Adrenal gland (tissue), 12 donors: ENCODE measurements around the gene ERRFI1. TPM values are rescaled to one million over a fixed set of nuclear protein-coding genes. Genes with fewer than 3 reads are reported as not detected.
"Not testable (repeated sequence)": the region's sequence is repeated elsewhere in the genome, so short reads cannot be mapped to it uniquely, and the experiment has no call there.

ENCODE experiments used
- DNase-seq, 7 donors: peaks; one replicate each; pipeline ENCODE4 v3.0.0-alpha.2; 2019 to 2020
- H3K27ac ChIP-seq, 5 donors: fragments of 200-600 bp; sonication (generic) in 4 of 5; 1 replicate in 3 of 5; 2 replicates in 2 of 5; pipeline versions ENCODE4 v1.5.1 to v1.8.0; 2016 to 2020; ENCODE audit warnings: mild to moderate bottlenecking in 1 of 5
- H3K27me3 ChIP-seq: fragments of 200-600 bp; 2 replicates; pipeline ENCODE4 v1.8.0; 2021
- H3K36me3 ChIP-seq, 2 donors: fragments of 200-600 bp; replicated peaks in 1 of 2; 1 replicate in 1 of 2; 2 replicates in 1 of 2; pipeline versions ENCODE4 v1.5.1 to v1.8.0; 2018 to 2022
- H3K4me1 ChIP-seq, 2 donors: fragments of 200-600 bp; replicated peaks in 1 of 2; 1 replicate in 1 of 2; 2 replicates in 1 of 2; pipeline versions ENCODE4 v1.5.1 to v1.8.0; 2018 to 2021
- H3K4me3 ChIP-seq, 4 donors: fragments of 200-600 bp; sonication (generic) in 3 of 4; one replicate each; pipeline ENCODE4 v1.5.1; 2016 to 2018
- H3K9me3 ChIP-seq, 3 donors: fragments of 200-600 bp; sonication (generic) in 1 of 3; replicated peaks in 1 of 3; 1 replicate in 2 of 3; 2 replicates in 1 of 3; pipeline versions ENCODE4 v1.5.1 to v1.8.0; 2016 to 2021
- CTCF ChIP-seq, 6 experiments: fragments of 450-650 bp in 4 of 6; fragments of 200-600 bp in 2 of 6; sonication (generic) in 1 of 6; IDR thresholded peaks; 1 replicate in 5 of 6; 2 replicates in 1 of 6; pipeline versions ENCODE4 v1.5.1 to v1.8.0; 2016 to 2021; ENCODE audit warnings: antibody characterized with exemption in 6 of 6, mild to moderate bottlenecking in 2 of 6, moderate library complexity in 1 of 6
- POLR2A ChIP-seq, 2 donors: fragments of 450-650 bp; IDR thresholded peaks; one replicate each; pipeline ENCODE4 v1.6.1; 2017; ENCODE audit warnings: antibody characterized with exemption in 2 of 2, mild to moderate bottlenecking in 2 of 2, moderate library complexity in 1 of 2
- WGBS, 4 donors: extraction: QIAGEN DNeasy Blood & Tissue Kit in 2 of 4; methylation state at CpG; one replicate each; pipeline versions ENCODE4 v1.1.5 to v1.1.7; 2013 to 2017; 5-methylcytosine and 5-hydroxymethylcytosine counted together
- intact Hi-C, 2 donors: fragments of 100-400 bp; cut with DNase I; formaldehyde crosslinking; loops; one replicate each; pipeline versions ENCODE4 v1.14.1 to v1.15.0; 2022 to 2023
- polyA plus RNA-seq, 3 donors: library from polyadenylated mRNA; stranded (reverse); fragments of 200-250 nt in 2 of 3; fragments of 350-450 nt in 1 of 3; fragmentation: Illumina TruSeq in 1 of 3; extraction: RNeasy Lipid Tissue Mini Kit (QIAGEN cat#74804) in 1 of 3; gene quantifications; one replicate each; pipeline ENCODE4 v1.2.3, GENCODE V29; 2013 to 2014
- total RNA-seq, 9 donors: library from RNA; depleted of rRNA in 4 of 9; stranded (reverse); fragments of >200 nt in 4 of 9; fragments of 120-200 nt in 1 of 9; fragmentation: NEBNext Ultra II Directional in 1 of 9; extraction: Animal tissue kit (Norgen Biotek cat#: 25700) in 1 of 9; gene quantifications; one replicate each; pipeline versions ENCODE4 v1.1.0 to v1.2.4, GENCODE V29; 2013 to 2023
- donor health status: healthy with polysubstance abuse.
- donor health status: Bipolar disorder and iron deficiency.
- donor health status: DM: yes; HTN: yes; CAD: no.
- donor health status: DM: no; HTN: no; CAD: no.
- donor health status: DM: no; HTN: no; CAD: no.
- donor health status: DM: yes; HTN: yes; CAD: no.

Gene ERRFI1
- total and polyA plus RNA-seq, 12 donors: 14.4 to 71.5 (median 25.7) TPM

GRCh38 chr1:8062861-8063260, 36.8 kb upstream of the ERRFI1 start:
- H3K36me3 ChIP-seq: no peaks in the 10 kb centered on the region
- TF ChIP-seq CTCF (IDR thresholded peaks at IDR 0.05) (no peak), POLR2A (IDR thresholded peaks at IDR 0.05) (no peak)
- H3K4me1 ChIP-seq: peaks cover 0 to 7% of the 10 kb centered on the region in 2 donors
- intact Hi-C loops: no loop called here
- 39 to 52% (median 44%) methylated on average over 4 of the region's 4 CpGs for WGBS, 4 donors
- DNase-seq: no peak
- H3K27ac ChIP-seq: peak overlapping the region in 1 of 5 donors; percentile 46
- no peaks in the 10 kb centered on the region for H3K9me3 ChIP-seq
- no peak overlapping the region for H3K4me3 ChIP-seq
- H3K27me3 ChIP-seq: no peaks in the 10 kb centered on the region

- H3K9me3 ChIP-seq: no peaks in the 10 kb centered on the region
- no peak for DNase-seq
- no peak overlapping the region for H3K4me3 ChIP-seq
- no peaks in the 10 kb centered on the region for H3K36me3 ChIP-seq
- TF ChIP-seq POLR2A (IDR thresholded peaks at IDR 0.05) (no peak), CTCF (IDR thresholded peaks at IDR 0.05) (no peak)
- intact Hi-C loops: no loop called here
- H3K27ac ChIP-seq: peak overlapping the region in 3 of 5 donors; percentile 46 to 75 (median 47)
- H3K4me1 ChIP-seq: peaks cover 0 to 7% of the 10 kb centered on the region in 2 donors
- H3K27me3 ChIP-seq: no peaks in the 10 kb centered on the region
- 72 to 86% (median 78%) methylated on average over 11 of the region's 11 CpGs for WGBS, 4 donors
Observed at GRCh38 chr1:8061673-8062386, 35.7 kb upstream of the ERRFI1 start.

- H3K9me3 ChIP-seq: no peaks in the 10 kb centered on the region
- H3K27ac ChIP-seq: peak overlapping the region in 1 of 5 donors; percentile 63
- peaks cover 0 to 7% of the 10 kb centered on the region in 2 donors for H3K4me1 ChIP-seq
- H3K4me3 ChIP-seq: no peak overlapping the region
- H3K36me3 ChIP-seq: no peaks in the 10 kb centered on the region
- no peak for TF ChIP-seq CTCF (IDR thresholded peaks at IDR 0.05)
- TF ChIP-seq POLR2A (IDR thresholded peaks at IDR 0.05): no peak
- DNase-seq: peak in 4 of 7 donors; percentile 20 to 31 (median 26)
- intact Hi-C loops: no loop called here
- no peaks in the 10 kb centered on the region for H3K27me3 ChIP-seq
Observed at GRCh38 chr1:8061210-8061609, 35.1 kb upstream of the ERRFI1 start.

GRCh38 chr1:8059161-8059622, 33.1 kb upstream of the ERRFI1 start:
- Histone ChIP-seq H3K27me3 (no peaks in the 10 kb centered on the region), H3K4me3 (no peak overlapping the region), H3K4me1 (peaks cover 0 to 7% of the 10 kb centered on the region in 2 donors), H3K9me3 (no peaks in the 10 kb centered on the region), H3K27ac (no peak overlapping the region), H3K36me3 (no peaks in the 10 kb centered on the region)
- no peak for TF ChIP-seq CTCF (IDR thresholded peaks at IDR 0.05)
- TF ChIP-seq POLR2A (IDR thresholded peaks at IDR 0.05): no peak
- 84 to 94% (median 89%) methylated on average over 6 of the region's 6 CpGs for WGBS, 4 donors
- intact Hi-C loops: no loop called here
- DNase-seq: no peak

- DNase-seq, H3K9me3 ChIP-seq, H3K27ac ChIP-seq, H3K4me3 ChIP-seq, intact Hi-C loops, H3K4me1 ChIP-seq, H3K36me3 ChIP-seq, H3K27me3 ChIP-seq: not testable (repeated sequence)
- WGBS, 4 donors: 92 to 97% (median 95%) methylated on average over 7 of the region's 7 CpGs
Observed at GRCh38 chr1:8057779-8058178, 31.7 kb upstream of the ERRFI1 start.
